NCI-H526 (cell line): ENCODE data around the gene MOB2.
"Not testable (repeated sequence)": the region's sequence is repeated elsewhere in the genome, so short reads cannot be mapped to it uniquely, and the experiment has no call there.

ENCODE experiments used
- DNase-seq, 2 experiments: peaks; one replicate each; lab custom pipeline; 2025; lab: John Stamatoyannopoulos, UW

The MOB2 gene

GRCh38 chr11:1517117-1518005, 30.8 kb upstream of the MOB2 start:
- no peak for DNase-seq

- DNase-seq, result peak in 1 of 2 experiments; percentile 68
Observed at GRCh38 chr11:1516273-1517067, 29.9 kb upstream of the MOB2 start.

- peak; percentile 48 to 91 for DNase-seq
Observed at GRCh38 chr11:1515082-1516060, 28.8 kb upstream of the MOB2 start.

- no peak for DNase-seq
Observed at GRCh38 chr11:1514336-1515061, 27.9 kb upstream of the MOB2 start.

- no peak for DNase-seq
Observed at GRCh38 chr11:1513326-1514296, 27.0 kb upstream of the MOB2 start.

- peak in 1 of 2 experiments; percentile 65 for DNase-seq
Observed at GRCh38 chr11:1512531-1513258, 26.1 kb upstream of the MOB2 start.

GRCh38 chr11:1511937-1512496, 25.4 kb upstream of the MOB2 start:
- DNase-seq, result no peak

- no peak for DNase-seq
Observed at GRCh38 chr11:1510928-1511327, 24.3 kb upstream of the MOB2 start.

GRCh38 chr11:1510351-1510750, 23.8 kb upstream of the MOB2 start:
- DNase-seq, result not testable (repeated sequence)

GRCh38 chr11:1509626-1510255, 23.2 kb upstream of the MOB2 start:
- no peak for DNase-seq

- no peak for DNase-seq
Observed at GRCh38 chr11:1508986-1509385, 22.4 kb upstream of the MOB2 start.

- no peak for DNase-seq
Observed at GRCh38 chr11:1508491-1508891, 21.9 kb upstream of the MOB2 start.

- no peak for DNase-seq
Observed at GRCh38 chr11:1507381-1508140, 21.0 kb upstream of the MOB2 start.

- no peak for DNase-seq
Observed at GRCh38 chr11:1506981-1507380, 20.4 kb upstream of the MOB2 start.

GRCh38 chr11:1505480-1505879, 18.9 kb upstream of the MOB2 start:
- DNase-seq, result no peak

GRCh38 chr11:1504581-1505290, 18.2 kb upstream of the MOB2 start:
- DNase-seq, result no peak

GRCh38 chr11:1504138-1504537, 17.6 kb upstream of the MOB2 start:
- no peak for DNase-seq
